Midbrain (tissue), 1 donor: ENCODE measurements around the gene PRG2.
"Not testable (repeated sequence)": the region's sequence is repeated elsewhere in the genome, so short reads cannot be mapped to it uniquely, and the experiment has no call there.

ENCODE experiments used
- DNase-seq: peaks from one replicate; lab custom pipeline; 2025; lab: John Stamatoyannopoulos, UW

Gene PRG2

GRCh38 chr11:57419146-57419545 lies 28.7 kb upstream of the PRG2 start:
- DNase-seq = no peak

GRCh38 chr11:57418131-57418530 lies 27.7 kb upstream of the PRG2 start:
- DNase-seq = no peak

- no peak for DNase-seq
Measured at GRCh38 chr11:57417056-57417455, 26.6 kb upstream of the PRG2 start.

- DNase-seq = no peak
Measured at GRCh38 chr11:57416436-57416835, 26.0 kb upstream of the PRG2 start.

GRCh38 chr11:57414612-57415212 lies 24.3 kb upstream of the PRG2 start:
- DNase-seq = no peak

GRCh38 chr11:57413681-57414080 lies 23.2 kb upstream of the PRG2 start:
- no peak for DNase-seq

- no peak for DNase-seq
Measured at GRCh38 chr11:57410287-57410686, 19.8 kb upstream of the PRG2 start.

GRCh38 chr11:57409321-57410100 lies 19.1 kb upstream of the PRG2 start:
- no peak for DNase-seq

- DNase-seq = no peak
Measured at GRCh38 chr11:57408771-57409170, 18.3 kb upstream of the PRG2 start.

GRCh38 chr11:57407941-57408475 lies 17.6 kb upstream of the PRG2 start:
- DNase-seq = no peak

- DNase-seq = no peak
Measured at GRCh38 chr11:57407010-57407920, 16.8 kb upstream of the PRG2 start.

GRCh38 chr11:57406337-57406904 lies 16.0 kb upstream of the PRG2 start:
- DNase-seq = no peak

- DNase-seq = no peak
Measured at GRCh38 chr11:57405271-57405860, 14.9 kb upstream of the PRG2 start.

- no peak for DNase-seq
Measured at GRCh38 chr11:57403802-57404147, 13.3 kb upstream of the PRG2 start.

GRCh38 chr11:57403003-57403801 lies 12.8 kb upstream of the PRG2 start:
- DNase-seq = not testable (repeated sequence)

GRCh38 chr11:57402188-57403002 lies 11.9 kb upstream of the PRG2 start:
- DNase-seq = no peak

- DNase-seq = no peak
Measured at GRCh38 chr11:57399972-57400578, 9.6 kb upstream of the PRG2 start.

GRCh38 chr11:57399221-57399620 lies 8.8 kb upstream of the PRG2 start:
- DNase-seq = no peak

- no peak for DNase-seq
Measured at GRCh38 chr11:57397394-57397990, 7.0 kb upstream of the PRG2 start.
